Activated T-cell treated with anti-CD3 and anti-CD28 coated beads for 1 hour (primary cell): ENCODE measurements around the gene DDX11.
"Not testable (repeated sequence)": the region's sequence is repeated elsewhere in the genome, so short reads cannot be mapped to it uniquely, and the experiment has no call there.

Experiments used
- DNase-seq: peaks from one replicate; pipeline ENCODE4 v3.0.0-alpha.2; 2020; ENCODE audit warnings: low read depth

DDX11 gene

GRCh38 chr12:31073527-31074332, at the start of gene DDX11:
TSS of gene DDX11 (plus strand) at chr12:31073860. CDS start at chr12:31078394, 4,534 bp downstream.
- DNase-seq = peak; percentile 86

- DNase-seq = no peak
Observed at GRCh38 chr12:31026202-31026601, 47.5 kb upstream of the DDX11 start.

GRCh38 chr12:31027006-31027405, 46.7 kb upstream of the DDX11 start:
- DNase-seq = not testable (repeated sequence)

GRCh38 chr12:31029468-31029867, 44.2 kb upstream of the DDX11 start:
- no peak for DNase-seq

GRCh38 chr12:31029916-31030562, 43.6 kb upstream of the DDX11 start:
- DNase-seq = no peak

- DNase-seq = no peak
Observed at GRCh38 chr12:31031951-31032335, 41.7 kb upstream of the DDX11 start.

GRCh38 chr12:31033146-31033545, 40.5 kb upstream of the DDX11 start:
- DNase-seq = no peak

- no peak for DNase-seq
Observed at GRCh38 chr12:31033681-31034080, 40.0 kb upstream of the DDX11 start.

GRCh38 chr12:31034372-31034771, 39.3 kb upstream of the DDX11 start:
- no peak for DNase-seq

- DNase-seq = no peak
Observed at GRCh38 chr12:31035226-31035625, 38.4 kb upstream of the DDX11 start.

GRCh38 chr12:31035967-31036665, 37.5 kb upstream of the DDX11 start:
- no peak for DNase-seq

GRCh38 chr12:31037028-31037427, 36.6 kb upstream of the DDX11 start:
- DNase-seq = no peak

- DNase-seq = no peak
Observed at GRCh38 chr12:31037931-31038330, 35.7 kb upstream of the DDX11 start.

GRCh38 chr12:31041033-31041564, 32.6 kb upstream of the DDX11 start:
- DNase-seq = no peak

- DNase-seq = not testable (repeated sequence)
Observed at GRCh38 chr12:31050143-31050542, 23.5 kb upstream of the DDX11 start.

GRCh38 chr12:31050548-31050947, 23.1 kb upstream of the DDX11 start:
- not testable (repeated sequence) for DNase-seq

- DNase-seq = not testable (repeated sequence)
Observed at GRCh38 chr12:31051692-31052091, 22.0 kb upstream of the DDX11 start.

- not testable (repeated sequence) for DNase-seq
Observed at GRCh38 chr12:31052121-31052520, 21.5 kb upstream of the DDX11 start.

GRCh38 chr12:31052666-31053439, 20.8 kb upstream of the DDX11 start:
- not testable (repeated sequence) for DNase-seq

- not testable (repeated sequence) for DNase-seq
Observed at GRCh38 chr12:31053944-31054343, 19.7 kb upstream of the DDX11 start.

GRCh38 chr12:31057671-31058070, 16.0 kb upstream of the DDX11 start:
- DNase-seq = no peak

GRCh38 chr12:31066196-31066595, 7.5 kb upstream of the DDX11 start:
- not testable (repeated sequence) for DNase-seq
